PFSK-1 (cell line): ENCODE results near the gene SPATA33.

Experiments used
- FOXP2 ChIP-seq: optimal IDR thresholded peaks from 2 replicates; pipeline ENCODE3; 2011; ENCODE audit warnings: borderline replicate concordance, control low read depth, inconsistent platforms; ENCODE audit not compliant: insufficient read depth; ENCODE audit errors: extremely low read length, extremely low read depth
- POLR2AphosphoS5 ChIP-seq: IDR thresholded peaks from 2 replicates; pipeline ENCODE4 v1.6.1; 2012; ENCODE audit warnings: low read depth, mild to moderate bottlenecking, control low read depth, low read length, moderate library complexity
- SIN3A ChIP-seq: IDR thresholded peaks from 2 replicates; pipeline ENCODE4 v1.6.1; 2012; ENCODE audit warnings: mild to moderate bottlenecking, low read length, moderate library complexity, borderline replicate concordance; ENCODE audit not compliant: insufficient read depth
- TAF1 ChIP-seq: IDR thresholded peaks from 2 replicates; pipeline ENCODE4 v1.6.1; 2012; ENCODE audit warnings: low read length, control low read depth, borderline replicate concordance; ENCODE audit not compliant: insufficient read depth
- TF ChIP-seq, protein P1 (sequence below), 2 experiments: IDR thresholded peaks; 2 replicates each; pipeline versions ENCODE4 v1.6.1 to v1.8.0; 2011 to 2012; ENCODE audit warnings: low read depth in 2 of 2, low read length in 2 of 2, control low read depth in 1 of 2, inconsistent platforms in 1 of 2, mild to moderate bottlenecking in 1 of 2, moderate library complexity in 1 of 2; ENCODE audit not compliant: insufficient read depth in 1 of 2

Gene SPATA33

DNA sequence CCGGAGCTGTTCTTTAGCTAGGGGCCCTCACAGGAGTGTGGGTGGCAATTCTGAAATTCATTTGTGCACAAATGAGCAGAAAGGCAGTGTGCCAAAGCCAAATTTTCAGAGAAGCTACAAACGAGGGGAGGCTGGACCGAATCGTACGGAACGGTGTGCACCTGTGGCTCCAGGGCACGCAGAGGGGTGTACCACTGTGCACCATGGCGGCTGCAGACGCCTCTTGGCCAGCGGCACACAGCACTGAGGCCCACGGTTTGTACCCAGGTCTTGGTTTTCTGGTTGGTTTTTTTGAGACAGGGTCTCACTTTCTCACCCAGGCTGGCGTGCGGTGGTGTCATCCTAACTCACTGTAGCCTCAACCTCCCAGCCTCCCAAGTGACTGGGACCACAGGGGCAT, 15.1 kb upstream of the SPATA33 start:
- TF ChIP-seq POLR2AphosphoS5 (no peak), SIN3A (no peak), FOXP2 (no peak), TAF1 (no peak)
- TF ChIP-seq, protein P1, sequence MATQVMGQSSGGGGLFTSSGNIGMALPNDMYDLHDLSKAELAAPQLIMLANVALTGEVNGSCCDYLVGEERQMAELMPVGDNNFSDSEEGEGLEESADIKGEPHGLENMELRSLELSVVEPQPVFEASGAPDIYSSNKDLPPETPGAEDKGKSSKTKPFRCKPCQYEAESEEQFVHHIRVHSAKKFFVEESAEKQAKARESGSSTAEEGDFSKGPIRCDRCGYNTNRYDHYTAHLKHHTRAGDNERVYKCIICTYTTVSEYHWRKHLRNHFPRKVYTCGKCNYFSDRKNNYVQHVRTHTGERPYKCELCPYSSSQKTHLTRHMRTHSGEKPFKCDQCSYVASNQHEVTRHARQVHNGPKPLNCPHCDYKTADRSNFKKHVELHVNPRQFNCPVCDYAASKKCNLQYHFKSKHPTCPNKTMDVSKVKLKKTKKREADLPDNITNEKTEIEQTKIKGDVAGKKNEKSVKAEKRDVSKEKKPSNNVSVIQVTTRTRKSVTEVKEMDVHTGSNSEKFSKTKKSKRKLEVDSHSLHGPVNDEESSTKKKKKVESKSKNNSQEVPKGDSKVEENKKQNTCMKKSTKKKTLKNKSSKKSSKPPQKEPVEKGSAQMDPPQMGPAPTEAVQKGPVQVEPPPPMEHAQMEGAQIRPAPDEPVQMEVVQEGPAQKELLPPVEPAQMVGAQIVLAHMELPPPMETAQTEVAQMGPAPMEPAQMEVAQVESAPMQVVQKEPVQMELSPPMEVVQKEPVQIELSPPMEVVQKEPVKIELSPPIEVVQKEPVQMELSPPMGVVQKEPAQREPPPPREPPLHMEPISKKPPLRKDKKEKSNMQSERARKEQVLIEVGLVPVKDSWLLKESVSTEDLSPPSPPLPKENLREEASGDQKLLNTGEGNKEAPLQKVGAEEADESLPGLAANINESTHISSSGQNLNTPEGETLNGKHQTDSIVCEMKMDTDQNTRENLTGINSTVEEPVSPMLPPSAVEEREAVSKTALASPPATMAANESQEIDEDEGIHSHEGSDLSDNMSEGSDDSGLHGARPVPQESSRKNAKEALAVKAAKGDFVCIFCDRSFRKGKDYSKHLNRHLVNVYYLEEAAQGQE (IDR thresholded peaks at IDR 0.05; ENCODE audit: insufficient read depth in 1 of 2, low read depth in 2 of 2, low read length in 2 of 2): no peak

DNA sequence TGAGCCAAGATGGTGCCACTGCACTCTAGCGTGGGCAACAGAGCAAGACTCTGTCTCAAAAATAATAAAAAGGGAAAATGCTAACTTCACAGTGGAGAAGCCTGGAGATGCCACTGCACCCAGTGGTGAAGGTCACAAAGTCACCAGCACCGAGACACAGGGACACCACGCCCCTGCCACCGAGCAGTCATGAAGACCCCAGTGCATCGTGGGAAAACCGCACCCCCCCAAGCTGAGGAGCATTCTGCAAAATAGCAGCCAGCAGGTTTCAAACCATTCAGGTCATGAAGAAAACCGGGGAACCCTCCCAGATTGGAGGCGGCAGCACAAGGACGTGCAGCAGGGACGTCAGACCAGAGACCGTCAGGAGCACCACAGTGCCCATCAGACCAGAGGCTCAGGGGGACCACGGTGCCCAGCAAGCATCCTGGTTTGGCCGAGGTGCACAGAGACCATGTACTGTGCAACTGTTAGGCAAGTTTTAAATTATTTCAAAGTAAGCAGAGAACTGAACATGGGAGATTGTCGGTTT, 13.8 kb upstream of the SPATA33 start:
- TF ChIP-seq TAF1 (no peak), POLR2AphosphoS5 (no peak), FOXP2 (no peak), SIN3A (no peak)
- TF ChIP-seq, protein P1 (IDR thresholded peaks at IDR 0.05; ENCODE audit: insufficient read depth in 1 of 2, low read depth in 2 of 2, low read length in 2 of 2): no peak

DNA sequence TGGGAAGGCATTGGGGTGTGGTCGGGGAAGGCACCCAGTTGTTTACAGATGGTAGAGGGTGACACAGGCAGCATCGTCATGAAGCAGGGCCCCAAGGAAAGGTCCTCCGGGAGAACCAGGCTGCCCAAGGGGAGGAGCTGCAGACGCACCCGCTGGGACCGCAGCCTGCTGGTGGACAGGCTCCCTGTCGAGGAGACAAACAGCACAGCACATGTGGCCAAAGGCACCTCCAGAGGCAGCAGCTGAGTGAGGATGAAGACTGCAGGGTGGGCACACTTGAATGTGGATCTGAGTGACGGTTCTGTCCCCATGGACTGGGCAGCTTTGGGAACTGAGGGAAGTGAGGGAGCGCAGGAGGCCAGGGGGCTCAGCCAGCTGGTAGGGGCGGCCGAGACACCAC, 12.5 kb upstream of the SPATA33 start:
- TF ChIP-seq FOXP2 (no peak), TAF1 (no peak), POLR2AphosphoS5 (no peak), SIN3A (no peak)
- TF ChIP-seq, protein P1 (IDR thresholded peaks at IDR 0.05; ENCODE audit: insufficient read depth in 1 of 2, low read depth in 2 of 2, low read length in 2 of 2): no peak

DNA sequence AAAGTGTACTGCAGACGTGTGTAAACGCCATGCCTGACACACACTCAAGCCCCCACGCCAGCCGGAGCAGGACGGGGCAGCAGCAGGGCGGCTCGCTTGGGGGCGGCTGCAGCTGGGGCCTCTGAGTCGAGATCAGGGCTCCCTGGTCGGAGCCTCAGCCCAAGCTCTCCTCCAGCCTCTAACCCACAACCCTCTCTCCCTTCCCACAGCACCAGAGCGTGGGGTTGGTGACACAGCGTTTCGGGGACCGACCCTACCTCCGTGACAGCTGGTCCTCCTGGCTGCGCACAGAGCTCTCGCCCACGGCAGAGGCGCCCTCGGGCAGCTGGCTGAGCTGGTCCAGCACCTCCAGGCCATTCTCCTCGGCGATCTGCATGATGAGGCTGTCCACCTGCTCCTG, 11.4 kb upstream of the SPATA33 start:
- TF ChIP-seq SIN3A (no peak), FOXP2 (no peak), TAF1 (no peak)
- TF ChIP-seq, protein P1 (IDR thresholded peaks at IDR 0.05; ENCODE audit: insufficient read depth in 1 of 2, low read depth in 2 of 2, low read length in 2 of 2): no peak

DNA sequence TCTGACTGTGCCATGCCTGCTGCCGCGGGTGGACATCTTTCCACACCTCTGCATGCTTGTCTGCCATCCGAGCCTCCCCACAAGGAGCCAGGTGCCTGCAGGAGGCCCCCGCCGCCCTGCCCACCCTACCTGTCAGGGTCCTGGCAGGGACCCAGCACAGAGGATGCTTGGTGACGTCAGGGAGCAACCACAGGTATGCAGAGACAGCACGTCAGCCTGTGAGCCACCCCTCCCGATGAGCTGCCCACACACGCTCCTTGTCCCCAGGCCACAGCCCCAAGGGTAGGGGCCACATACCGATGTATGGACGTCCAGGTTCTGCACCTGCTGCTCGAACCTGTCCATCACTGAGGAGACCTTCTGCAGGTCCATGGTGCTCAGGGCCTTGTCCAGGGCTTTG, 10.7 kb upstream of the SPATA33 start:
- TF ChIP-seq, protein P1 (IDR thresholded peaks at IDR 0.05; ENCODE audit: insufficient read depth in 1 of 2, low read depth in 2 of 2, low read length in 2 of 2): no peak
- TF ChIP-seq FOXP2 (no peak), TAF1 (no peak), POLR2AphosphoS5 (no peak), SIN3A (no peak)
